A673 (cell line): ENCODE data around the gene DIDO1. TPM values are rescaled to one million over a fixed set of nuclear protein-coding genes. Genes with fewer than 3 reads are reported as not detected.

Experiments used
- BruUV-seq: library from RNA; stranded (reverse); fragments of 400-500 nt; replicated peaks from 2 replicates; lab custom pipeline; 2021; lab: Mats Ljungman, UMichigan
- CTCF ChIA-PET: fragments of 300-600 bp; sonication (Branson Sonifier 250); formaldehyde crosslinking; loops from one replicate; lab custom pipeline; 2022; ENCODE audit warnings: antibody characterized with exemption; lab: Charles Lee
- POLR2A ChIA-PET: fragments of 300-600 bp; sonication (Branson Sonifier 250); formaldehyde crosslinking; loops from one replicate; lab custom pipeline; 2022; ENCODE audit warnings: antibody characterized with exemption; ENCODE audit not compliant: low non-redundant PET; lab: Charles Lee
- DNase-seq: peaks from one replicate; pipeline ENCODE4 v3.0.0-alpha.2; 2015; ENCODE audit warnings: low spot score
- H3K27ac ChIP-seq: fragments of 200-600 bp; sonication (generic); 2 replicates; pipeline ENCODE4 v1.5.1; 2016; ENCODE audit warnings: mixed run types, low read depth, mild to moderate bottlenecking, mixed read lengths, antibody characterized with exemption, low read length; ENCODE audit not compliant: poor library complexity, severe bottlenecking
- H3K27me3 ChIP-seq: fragments of 200-600 bp; sonication (generic); replicated peaks from 2 replicates; pipeline ENCODE4 v1.6.1; 2017; ENCODE audit warnings: mixed run types, low read depth, mild to moderate bottlenecking, mixed read lengths, antibody characterized with exemption, low read length; ENCODE audit not compliant: insufficient read depth, poor library complexity
- H3K36me3 ChIP-seq: fragments of 200-600 bp; sonication (generic); 2 replicates; pipeline ENCODE4 v1.6.1; 2016; ENCODE audit warnings: mixed run types, mild to moderate bottlenecking, mixed read lengths, antibody characterized with exemption, low read length; ENCODE audit not compliant: insufficient read depth, poor library complexity, severe bottlenecking
- H3K4me1 ChIP-seq: fragments of 200-600 bp; sonication (generic); 2 replicates; pipeline ENCODE4 v1.6.1; 2017; ENCODE audit warnings: mixed run types, mild to moderate bottlenecking, mixed read lengths, antibody characterized with exemption, low read length; ENCODE audit not compliant: insufficient read depth, poor library complexity, severe bottlenecking
- H3K4me3 ChIP-seq: fragments of 200-600 bp; sonication (generic); 2 replicates; pipeline ENCODE4 v1.5.1; 2016; ENCODE audit warnings: low read depth, mixed run types, mild to moderate bottlenecking, mixed read lengths, low read length; ENCODE audit not compliant: poor library complexity, severe bottlenecking
- H3K9me3 ChIP-seq: fragments of 200-600 bp; sonication (generic); 2 replicates; pipeline ENCODE4 v1.6.1; 2016; ENCODE audit warnings: mixed run types, low read depth, mild to moderate bottlenecking, mixed read lengths, antibody characterized with exemption, low read length; ENCODE audit not compliant: poor library complexity, severe bottlenecking
- CTCF ChIP-seq: fragments of 300-800, 200-600 bp; sonication (generic); conservative IDR thresholded peaks from 2 replicates; pipeline ENCODE4 v1.5.1; 2017; ENCODE audit warnings: low read depth, mild to moderate bottlenecking, antibody characterized with exemption, low read length, moderate library complexity, mixed read lengths
- EZH2 ChIP-seq: fragments of 200-600 bp; sonication (generic); IDR thresholded peaks from 2 replicates; pipeline ENCODE4 v1.6.1; 2017; ENCODE audit warnings: borderline replicate concordance, low read depth, mild to moderate bottlenecking, mixed read lengths, antibody characterized with exemption, low read length; ENCODE audit not compliant: poor library complexity, severe bottlenecking
- intact Hi-C: fragments of 100-400 bp; cut with micrococcal nuclease; formaldehyde crosslinking; loops from one replicate; pipeline ENCODE4 v1.10.0; 2022; ENCODE audit not compliant: unreplicated experiment
- total RNA-seq: library from RNA; stranded (reverse); gene quantifications from 2 replicates; pipeline ENCODE4 v1.2.3, GENCODE V29; 2021

The DIDO1 gene
- total RNA-seq, 1 experiment from 2014 or later, result 64.4 TPM

DNA sequence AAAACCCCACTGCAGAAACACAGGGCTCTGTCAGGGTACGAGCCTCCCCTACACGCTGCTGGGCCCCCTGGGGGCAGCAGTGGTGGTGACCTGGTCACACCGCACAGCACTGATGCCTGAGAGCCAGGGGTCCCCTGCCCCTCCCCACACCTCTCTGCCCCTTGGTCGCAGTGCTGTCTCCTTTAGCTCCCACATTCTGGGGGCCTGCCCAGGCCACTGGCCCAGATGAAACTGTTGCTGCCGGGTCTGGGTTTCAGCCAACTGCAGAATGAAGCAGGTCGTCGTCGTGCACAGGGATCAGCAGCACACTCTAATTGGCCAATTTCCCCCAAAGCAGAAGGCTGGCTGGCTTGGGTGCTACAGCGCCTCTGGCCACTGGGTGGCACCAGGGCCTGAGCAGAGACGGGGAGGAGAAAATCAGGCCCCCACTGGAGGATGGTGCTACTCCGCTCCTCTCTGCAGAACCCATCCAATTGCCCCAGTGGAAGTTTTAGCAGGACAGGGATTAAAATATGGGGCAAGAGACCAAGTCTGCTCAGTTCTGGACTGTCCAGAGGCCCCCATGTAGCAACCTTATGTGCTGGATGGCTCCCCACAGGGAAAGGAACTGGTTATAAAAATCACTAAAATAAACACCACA, 26.1 kb downstream of the DIDO1 start:
- Histone ChIP-seq H3K27me3 (no peaks in the 10 kb centered on the region), H3K27ac (peak overlapping the region; percentile 19), H3K9me3 (no peaks in the 10 kb centered on the region), H3K36me3 (peaks cover 64% of the 10 kb centered on the region), H3K4me1 (peaks cover 16% of the 10 kb centered on the region), H3K4me3 (no peak overlapping the region)
- intact Hi-C loops, result loop anchor here (5.0 kb wide), 1 partner anchor 107 kb away; the partner anchor contains the start of gene BHLHE23
- TF ChIP-seq EZH2 (no peak), CTCF (peak; percentile 89)
- ChIA-PET POLR2A (no interaction called here), CTCF (no interaction called here)
- peak; percentile 81 for DNase-seq
- no TSS peak for BruUV-seq

GRCh38 chr20:62899633-62900051, 26.7 kb downstream of the DIDO1 start:
- H3K27me3 ChIP-seq, result no peaks in the 10 kb centered on the region
- no peak overlapping the region for H3K4me3 ChIP-seq
- TF ChIP-seq CTCF, result no peak
- no peak for TF ChIP-seq EZH2
- no peaks in the 10 kb centered on the region for H3K9me3 ChIP-seq
- intact Hi-C loops, result loop anchor here (5.0 kb wide), 1 partner anchor 108 kb away; the partner anchor contains the start of gene BHLHE23
- H3K36me3 ChIP-seq, result peaks cover 64% of the 10 kb centered on the region
- peaks cover 16% of the 10 kb centered on the region for H3K4me1 ChIP-seq
- CTCF ChIA-PET, result no interaction called here
- peak overlapping the region; percentile 19 for H3K27ac ChIP-seq
- no peak for DNase-seq
- POLR2A ChIA-PET, result no interaction called here
- no TSS peak for BruUV-seq

DNA sequence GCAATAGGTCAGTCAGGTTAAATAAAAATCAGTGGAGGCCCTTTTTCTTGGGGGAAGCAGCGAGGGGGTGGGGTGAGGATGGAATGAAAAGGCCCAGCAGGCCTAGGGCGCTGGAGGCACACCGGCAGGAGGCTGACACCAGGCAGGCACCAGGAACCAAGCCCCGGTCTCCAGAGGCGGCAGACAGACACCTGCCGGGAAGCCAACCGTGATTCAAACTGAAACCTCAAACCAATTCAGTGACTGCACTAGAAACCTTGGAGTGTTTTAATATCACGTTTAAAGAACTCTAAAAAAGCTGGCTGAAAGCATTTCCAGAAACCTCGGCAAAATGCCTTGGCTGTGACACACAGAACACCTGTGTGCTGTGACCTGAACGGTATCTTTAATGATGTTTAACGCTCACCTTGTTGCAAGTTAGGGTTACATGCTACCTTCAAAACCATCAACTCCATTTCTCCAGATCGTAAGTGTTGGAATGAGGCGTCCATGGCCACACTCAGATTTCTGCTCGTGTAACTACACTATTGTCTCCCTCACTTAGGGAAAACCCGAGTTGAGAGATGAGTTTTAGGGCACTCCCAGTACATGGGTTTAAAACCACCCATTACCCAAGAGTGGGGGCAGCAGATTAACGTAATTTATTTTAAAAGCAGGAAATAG, 27.2 kb downstream of the DIDO1 start:
- BruUV-seq, result no TSS peak
- intact Hi-C loops, result no loop called here
- Histone ChIP-seq H3K4me1 (peaks cover 16% of the 10 kb centered on the region), H3K27ac (no peak overlapping the region), H3K27me3 (no peaks in the 10 kb centered on the region), H3K4me3 (no peak overlapping the region), H3K9me3 (no peaks in the 10 kb centered on the region), H3K36me3 (peaks cover 64% of the 10 kb centered on the region)
- no peak for TF ChIP-seq EZH2
- TF ChIP-seq CTCF, result no peak
- ChIA-PET CTCF (no interaction called here), POLR2A (no interaction called here)
- DNase-seq, result no peak
